Measurements from ENCODE around the gene PSMB7.

The PSMB7 gene

DNA sequence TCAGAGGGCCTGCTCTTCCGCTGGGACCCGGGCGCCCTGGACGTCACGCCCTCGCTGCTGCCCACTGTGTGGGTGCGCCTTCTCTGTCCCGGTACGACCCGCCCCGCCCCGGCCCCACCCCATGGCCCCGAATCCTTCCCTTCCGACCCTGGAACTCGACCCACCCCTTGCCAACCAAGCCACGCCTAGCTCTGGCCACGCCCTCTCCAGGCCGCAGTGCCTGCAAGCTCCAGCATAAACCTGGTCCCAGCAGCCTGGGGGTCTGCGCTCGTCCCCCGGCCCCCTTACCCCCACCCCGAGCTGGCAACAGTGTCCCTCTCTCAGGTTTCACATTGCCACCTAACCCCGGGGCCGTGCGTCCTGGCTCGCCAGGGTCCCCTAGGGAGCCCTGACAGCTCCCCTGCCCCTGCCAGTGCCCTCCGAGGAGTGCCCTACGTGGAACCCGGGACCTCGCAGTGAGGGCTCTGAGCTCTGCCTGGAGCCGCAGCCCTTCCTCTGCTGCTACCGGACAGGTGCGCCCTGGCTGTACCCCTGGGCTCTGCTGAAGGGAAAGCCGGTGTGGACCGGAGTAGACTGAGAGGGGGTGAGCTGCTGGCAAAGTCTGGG is 38.4 kb upstream of the PSMB7 start:
- Histone ChIP-seq H3K36me3 (ENCODE audit: insufficient read depth, low read length) (no peaks in the 10 kb centered on the region), H3K27me3 (ENCODE audit: insufficient read depth, low read length, poor library complexity) (no peaks in the 10 kb centered on the region), H3K4me2 (ENCODE audit: insufficient read depth, low read length) (no peak overlapping the region), H4K20me1 (ENCODE audit: insufficient read depth, low read length) (peaks cover 5% of the 10 kb centered on the region; the same call in 1 of the 2 replicates), H3K9ac (ENCODE audit: low read depth, low read length) (no peak overlapping the region), H3K79me2 (ENCODE audit: insufficient read depth, low read length) (no peaks in the 10 kb centered on the region), H3K4me3 (ENCODE audit: low read depth in 1 of 2, low read length in 2 of 2) (no peak overlapping the region), H3K4me1 (ENCODE audit: insufficient read depth, low read length) (no peaks in the 10 kb centered on the region), H3K27ac (ENCODE audit: low read length) (no peak overlapping the region), H2AFZ (ENCODE audit: low read depth, low read length) (no peak overlapping the region), H3K9me3 (ENCODE audit: insufficient read depth, low read length, severe bottlenecking) (no peaks in the 10 kb centered on the region)
- DNase-seq, result no peak
- TF ChIP-seq, protein P1, sequence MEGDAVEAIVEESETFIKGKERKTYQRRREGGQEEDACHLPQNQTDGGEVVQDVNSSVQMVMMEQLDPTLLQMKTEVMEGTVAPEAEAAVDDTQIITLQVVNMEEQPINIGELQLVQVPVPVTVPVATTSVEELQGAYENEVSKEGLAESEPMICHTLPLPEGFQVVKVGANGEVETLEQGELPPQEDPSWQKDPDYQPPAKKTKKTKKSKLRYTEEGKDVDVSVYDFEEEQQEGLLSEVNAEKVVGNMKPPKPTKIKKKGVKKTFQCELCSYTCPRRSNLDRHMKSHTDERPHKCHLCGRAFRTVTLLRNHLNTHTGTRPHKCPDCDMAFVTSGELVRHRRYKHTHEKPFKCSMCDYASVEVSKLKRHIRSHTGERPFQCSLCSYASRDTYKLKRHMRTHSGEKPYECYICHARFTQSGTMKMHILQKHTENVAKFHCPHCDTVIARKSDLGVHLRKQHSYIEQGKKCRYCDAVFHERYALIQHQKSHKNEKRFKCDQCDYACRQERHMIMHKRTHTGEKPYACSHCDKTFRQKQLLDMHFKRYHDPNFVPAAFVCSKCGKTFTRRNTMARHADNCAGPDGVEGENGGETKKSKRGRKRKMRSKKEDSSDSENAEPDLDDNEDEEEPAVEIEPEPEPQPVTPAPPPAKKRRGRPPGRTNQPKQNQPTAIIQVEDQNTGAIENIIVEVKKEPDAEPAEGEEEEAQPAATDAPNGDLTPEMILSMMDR (IDR thresholded peaks at IDR 0.05; ENCODE audit: borderline replicate concordance, extremely low read depth, low read length, poor library complexity, severe bottlenecking), result no peak
- no peak for TF ChIP-seq EZH2 (IDR thresholded peaks at IDR 0.05; ENCODE audit: borderline replicate concordance, low read depth, low read length, severe bottlenecking)
- ATAC-seq (ENCODE audit: insufficient read depth, low read depth), result no peak

DNA sequence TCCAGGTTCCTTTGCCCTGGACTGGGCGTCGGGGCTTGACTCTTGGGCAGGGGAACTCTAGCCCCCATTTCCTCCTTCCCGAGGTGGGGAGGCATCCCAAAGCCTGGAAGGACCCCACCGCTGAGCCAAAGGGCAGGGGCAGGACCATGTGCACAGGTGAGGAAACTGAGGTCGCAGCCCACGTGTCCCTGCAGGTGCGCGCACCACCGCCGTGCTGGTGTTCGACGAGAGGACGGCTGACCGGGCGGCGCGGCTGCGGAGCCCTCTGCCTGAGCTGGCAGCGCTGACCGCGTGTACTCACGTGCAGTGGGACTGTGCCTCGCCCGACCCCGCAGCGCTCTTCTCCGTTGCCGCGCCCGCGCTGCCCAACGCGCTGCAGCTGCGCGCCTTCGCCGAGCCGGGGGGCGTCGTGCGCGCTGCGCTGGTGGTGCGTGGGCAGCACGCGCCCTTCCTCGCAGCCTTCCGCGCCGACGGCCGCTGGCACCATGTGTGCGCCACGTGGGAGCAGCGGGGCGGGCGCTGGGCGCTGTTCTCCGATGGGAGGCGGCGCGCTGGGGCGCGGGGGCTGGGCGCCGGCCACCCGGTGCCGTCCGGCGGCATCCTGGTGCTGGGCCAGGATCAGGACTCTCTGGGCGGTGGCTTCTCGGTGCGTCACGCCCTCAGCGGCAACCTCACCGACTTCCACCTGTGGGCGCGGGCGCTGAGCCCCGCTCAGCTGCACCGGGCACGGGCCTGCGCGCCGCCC is 37.8 kb upstream of the PSMB7 start:
- TF ChIP-seq EZH2 (IDR thresholded peaks at IDR 0.05; ENCODE audit: borderline replicate concordance, low read depth, low read length, severe bottlenecking), result no peak
- TF ChIP-seq, protein P1 (IDR thresholded peaks at IDR 0.05; ENCODE audit: borderline replicate concordance, extremely low read depth, low read length, poor library complexity, severe bottlenecking), result no peak
- no peak overlapping the region for H3K4me2 ChIP-seq (ENCODE audit: insufficient read depth, low read length)
- no peak overlapping the region for H3K9ac ChIP-seq (ENCODE audit: low read depth, low read length)
- no peaks in the 10 kb centered on the region for H3K79me2 ChIP-seq (ENCODE audit: insufficient read depth, low read length)
- no peak overlapping the region for H3K4me3 ChIP-seq (ENCODE audit: low read depth in 1 of 2, low read length in 2 of 2)
- H3K4me1 ChIP-seq (ENCODE audit: insufficient read depth, low read length), result no peaks in the 10 kb centered on the region
- DNase-seq (no peak), ATAC-seq (ENCODE audit: insufficient read depth, low read depth) (no peak)
- H4K20me1 ChIP-seq (ENCODE audit: insufficient read depth, low read length), result peaks cover 5% of the 10 kb centered on the region; the same call in 1 of the 2 replicates
- H3K9me3 ChIP-seq (ENCODE audit: insufficient read depth, low read length, severe bottlenecking), result no peaks in the 10 kb centered on the region
- no peaks in the 10 kb centered on the region for H3K27me3 ChIP-seq (ENCODE audit: insufficient read depth, low read length, poor library complexity)
- H3K27ac ChIP-seq (ENCODE audit: low read length), result no peak overlapping the region
- H3K36me3 ChIP-seq (ENCODE audit: insufficient read depth, low read length), result no peaks in the 10 kb centered on the region
- no peak overlapping the region for H2AFZ ChIP-seq (ENCODE audit: low read depth, low read length)

DNA sequence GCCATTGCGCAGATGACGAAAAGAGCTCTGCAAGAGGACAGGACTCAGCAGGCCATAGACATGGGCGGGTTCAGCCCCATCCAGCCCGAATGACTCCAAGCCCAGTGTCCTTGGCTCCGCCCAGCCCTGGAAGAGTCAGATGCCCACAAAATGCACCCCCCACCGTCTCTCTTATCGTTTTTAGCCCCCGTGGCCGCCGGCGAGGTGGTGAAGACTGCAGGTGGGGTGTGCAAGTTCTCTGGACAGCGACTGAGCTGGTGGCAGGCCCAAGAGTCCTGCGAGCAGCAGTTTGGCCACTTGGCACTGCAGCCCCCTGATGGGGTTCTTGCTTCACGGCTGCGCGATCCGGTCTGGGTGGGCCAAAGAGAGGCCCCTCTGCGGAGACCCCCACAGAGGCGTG is 37.1 kb upstream of the PSMB7 start:
- H2AFZ ChIP-seq (ENCODE audit: low read depth, low read length), result no peak overlapping the region
- no peaks in the 10 kb centered on the region for H3K36me3 ChIP-seq (ENCODE audit: insufficient read depth, low read length)
- TF ChIP-seq EZH2 (IDR thresholded peaks at IDR 0.05; ENCODE audit: borderline replicate concordance, low read depth, low read length, severe bottlenecking), result no peak
- TF ChIP-seq, protein P1 (IDR thresholded peaks at IDR 0.05; ENCODE audit: borderline replicate concordance, extremely low read depth, low read length, poor library complexity, severe bottlenecking), result no peak

More for the DNA sequence above, 37.1 kb upstream of the PSMB7 start:
- H3K4me3 ChIP-seq (ENCODE audit: low read depth in 1 of 2, low read length in 2 of 2), result no peak overlapping the region
- no peaks in the 10 kb centered on the region for H3K9me3 ChIP-seq (ENCODE audit: insufficient read depth, low read length, severe bottlenecking)
- H3K4me2 ChIP-seq (ENCODE audit: insufficient read depth, low read length), result no peak overlapping the region
- ATAC-seq (ENCODE audit: insufficient read depth, low read depth) (no peak), DNase-seq (no peak)
- peaks cover 5% of the 10 kb centered on the region; the same call in 1 of the 2 replicates for H4K20me1 ChIP-seq (ENCODE audit: insufficient read depth, low read length)
- H3K27me3 ChIP-seq (ENCODE audit: insufficient read depth, low read length, poor library complexity), result no peaks in the 10 kb centered on the region
- H3K4me1 ChIP-seq (ENCODE audit: insufficient read depth, low read length), result no peaks in the 10 kb centered on the region
- H3K79me2 ChIP-seq (ENCODE audit: insufficient read depth, low read length), result no peaks in the 10 kb centered on the region
- no peak overlapping the region for H3K27ac ChIP-seq (ENCODE audit: low read length)
- no peak overlapping the region for H3K9ac ChIP-seq (ENCODE audit: low read depth, low read length)
